H1 (cell line): ENCODE measurements around the gene BTBD9. TPM values are rescaled to one million over a fixed set of nuclear protein-coding genes. Genes with fewer than 3 reads are reported as not detected.
A peak's percentile ranks its signal among the peaks of the same experiment; 100 is the strongest.

Experiments used
- CTCF ChIA-PET: fragments of 300-600 bp; sonication (Branson Sonifier 250); formaldehyde crosslinking; loops from one replicate; lab custom pipeline; 2021; ENCODE audit not compliant: partially characterized antibody; lab: Charles Lee
- POLR2A ChIA-PET: fragments of 300-600 bp; sonication (Branson Sonifier 250); formaldehyde crosslinking; loops from one replicate; lab custom pipeline; 2021; ENCODE audit warnings: inconsistent platforms; ENCODE audit not compliant: partially characterized antibody; lab: Charles Lee
- DNase-seq, 2 experiments: peaks; one replicate each; pipeline versions ENCODE4 v3.0.0 to v3.0.0-alpha.2; 2010 to 2022; ENCODE audit warnings: low spot score in 2 of 2, low read depth in 1 of 2, mixed read lengths in 1 of 2
- FAIRE-seq: peaks from 2 replicates; lab custom pipeline; 2011; peaks lifted over from hg19 to GRCh38; lab: Jason Lieb, UNC
- H2AFZ ChIP-seq: 2 replicates; pipeline ENCODE4 v1.8.1; 2012; ENCODE audit warnings: low read length, inconsistent platforms
- H2AK5ac ChIP-seq: 2 replicates; pipeline ENCODE4 v1.6.1; 2013; ENCODE audit warnings: low read depth, low read length
- H2BK120ac ChIP-seq: replicated peaks from 2 replicates; pipeline ENCODE3; 2013; ENCODE audit warnings: low read depth, low read length, inconsistent platforms
- H2BK12ac ChIP-seq: 2 replicates; pipeline ENCODE4 v1.6.1; 2013; ENCODE audit warnings: low read depth, low read length
- H2BK15ac ChIP-seq: 2 replicates; pipeline ENCODE4 v1.6.1; 2013; ENCODE audit warnings: low read length
- H2BK20ac ChIP-seq: 2 replicates; pipeline ENCODE4 v1.6.1; 2013; ENCODE audit warnings: low read length
- H2BK5ac ChIP-seq: 2 replicates; pipeline ENCODE4 v1.6.1; 2013; ENCODE audit warnings: low read depth, low read length
- H3K14ac ChIP-seq: 2 replicates; pipeline ENCODE4 v1.6.1; 2013; ENCODE audit warnings: inconsistent platforms; ENCODE audit not compliant: insufficient read length
- H3K18ac ChIP-seq: 2 replicates; pipeline ENCODE4 v1.6.1; 2013; ENCODE audit warnings: low read length; ENCODE audit errors: extremely low read depth
- H3K23ac ChIP-seq: 2 replicates; pipeline ENCODE4 v1.6.1; 2013; ENCODE audit warnings: inconsistent platforms; ENCODE audit not compliant: insufficient read length
- H3K23me2 ChIP-seq: 2 replicates; pipeline ENCODE4 v1.6.1; 2013; ENCODE audit warnings: low read depth, low read length
- H3K27ac ChIP-seq: 2 replicates; pipeline ENCODE4 v1.6.1; 2011; ENCODE audit warnings: low read depth, low read length, inconsistent platforms
- H3K27me3 ChIP-seq, 4 experiments: replicated peaks in 1 of 4; 1 replicate in 1 of 4; 2 replicates in 3 of 4; pipeline versions ENCODE4 v1.6.1 to v1.8.1; 2011 to 2013; ENCODE audit warnings: low read length in 3 of 4, mild to moderate bottlenecking in 3 of 4, inconsistent platforms in 2 of 4, mixed read lengths in 2 of 4, moderate library complexity in 1 of 4; ENCODE audit not compliant: control insufficient read depth in 3 of 4, insufficient read depth in 3 of 4; ENCODE audit errors: extremely low read depth in 1 of 4
- H3K36me3 ChIP-seq, 4 experiments: 2 replicates each; pipeline versions ENCODE4 v1.6.1 to v1.8.1; 2011 to 2013; ENCODE audit warnings: mild to moderate bottlenecking in 4 of 4, low read length in 3 of 4, moderate library complexity in 2 of 4, control low read depth in 1 of 4, inconsistent platforms in 1 of 4; ENCODE audit not compliant: insufficient read depth in 4 of 4, control insufficient read depth in 2 of 4
- H3K4ac ChIP-seq: replicated peaks from 2 replicates; pipeline ENCODE3; 2013; ENCODE audit warnings: low read length, low read depth, mixed read lengths, inconsistent platforms; ENCODE audit not compliant: insufficient read length
- H3K4me1 ChIP-seq, 4 experiments: replicated peaks in 1 of 4; 1 replicate in 1 of 4; 2 replicates in 3 of 4; pipeline versions ENCODE4 v1.6.1 to v1.8.1; 2011 to 2013; ENCODE audit warnings: low read length in 3 of 4, inconsistent platforms in 2 of 4, mixed read lengths in 1 of 4; ENCODE audit not compliant: insufficient read depth in 4 of 4, control insufficient read depth in 3 of 4
- H3K4me2 ChIP-seq, 2 experiments: 2 replicates each; pipeline versions ENCODE4 v1.6.1 to v1.8.1; 2011 to 2013; ENCODE audit warnings: low read depth in 2 of 2, low read length in 2 of 2, control low read depth in 1 of 2, inconsistent platforms in 1 of 2, mild to moderate bottlenecking in 1 of 2; ENCODE audit not compliant: insufficient read depth in 1 of 2
- H3K4me3 ChIP-seq, 4 experiments: fragments of 200-600, 300-600 bp in 1 of 4; sonication (generic), shearing (Covaris generic), sonication (Bioruptor Twin) in 1 of 4; 2 replicates each; pipeline versions ENCODE4 v1.5.1 to v1.8.1; 2011 to 2016; ENCODE audit warnings: low read length in 4 of 4, low read depth in 3 of 4, control low read depth in 2 of 4, inconsistent platforms in 2 of 4, mild to moderate bottlenecking in 2 of 4, mixed read lengths in 1 of 4, moderate library complexity in 1 of 4; ENCODE audit not compliant: insufficient read depth in 2 of 4; ENCODE audit errors: extremely low read depth in 1 of 4
- H3K56ac ChIP-seq: replicated peaks from 2 replicates; pipeline ENCODE3; 2013; ENCODE audit warnings: low read depth, mild to moderate bottlenecking, mixed read lengths, low read length, inconsistent platforms; ENCODE audit not compliant: insufficient read length
- H3K79me1 ChIP-seq: 2 replicates; pipeline ENCODE4 v1.6.1; 2013; ENCODE audit warnings: low read depth, low read length, control low read depth
- H3K79me2 ChIP-seq, 2 experiments: 2 replicates each; pipeline versions ENCODE4 v1.6.1 to v1.8.1; 2012 to 2013; ENCODE audit warnings: low read length in 2 of 2, mild to moderate bottlenecking in 2 of 2, inconsistent platforms in 1 of 2; ENCODE audit not compliant: insufficient read depth in 2 of 2, control insufficient read depth in 1 of 2
- H3K9ac ChIP-seq, 4 experiments: replicated peaks in 1 of 4; 1 replicate in 1 of 4; 2 replicates in 3 of 4; pipeline versions ENCODE4 v1.6.1 to v1.8.1; 2011 to 2013; ENCODE audit warnings: low read depth in 3 of 4, low read length in 3 of 4, control low read depth in 2 of 4, mild to moderate bottlenecking in 2 of 4, moderate library complexity in 2 of 4, inconsistent platforms in 1 of 4; ENCODE audit errors: extremely low read depth in 1 of 4
- H3K9me3 ChIP-seq, 2 experiments: 2 replicates each; pipeline versions ENCODE4 v1.6.1 to v1.8.1; 2012 to 2013; ENCODE audit warnings: mild to moderate bottlenecking in 2 of 2, moderate library complexity in 2 of 2, control low read depth in 1 of 2, inconsistent platforms in 1 of 2, low read depth in 1 of 2, low read length in 1 of 2, mixed read lengths in 1 of 2; ENCODE audit not compliant: insufficient read depth in 2 of 2
- H4K20me1 ChIP-seq, 2 experiments: replicated peaks in 1 of 2; 2 replicates each; pipeline versions ENCODE3 to v1.8.1; 2011 to 2013; ENCODE audit warnings: inconsistent platforms in 2 of 2, low read length in 2 of 2, mild to moderate bottlenecking in 1 of 2; ENCODE audit not compliant: insufficient read depth in 2 of 2, control insufficient read depth in 1 of 2
- H4K5ac ChIP-seq: 2 replicates; pipeline ENCODE4 v1.6.1; 2013; ENCODE audit warnings: low read length, low read depth, mixed read lengths, inconsistent platforms; ENCODE audit not compliant: insufficient read length
- H4K8ac ChIP-seq: 2 replicates; pipeline ENCODE4 v1.8.0; 2013; ENCODE audit warnings: mild to moderate bottlenecking, moderate library complexity, low read length, inconsistent platforms; ENCODE audit not compliant: insufficient read depth; ENCODE audit errors: extremely low read depth
- H4K91ac ChIP-seq: replicated peaks from 2 replicates; pipeline ENCODE3; 2013; ENCODE audit warnings: low read length, mixed read lengths, inconsistent platforms; ENCODE audit not compliant: insufficient read length
- TBP ChIP-seq: IDR thresholded peaks from 2 replicates; pipeline ENCODE4 v1.6.1; 2011; ENCODE audit warnings: low read depth, low read length, improper control_type of control experiment
- WGBS, 2 experiments: shearing (Covaris generic) in 1 of 2; methylation state at CpG; one replicate each; pipeline versions ENCODE4 v1.1.6 to v1.1.7; 2013 to 2015; ENCODE audit warnings: low lambda C conversion rate in 2 of 2, mixed read lengths in 2 of 2, inconsistent platforms in 1 of 2, low coverage in 1 of 2, missing lambda C conversion rate in 1 of 2; ENCODE audit not compliant: insufficient replicate concordance in 2 of 2, insufficient coverage in 1 of 2, insufficient read length in 1 of 2; ENCODE audit errors: extremely low coverage in 1 of 2, missing lambda C conversion rate in 1 of 2; 5-methylcytosine and 5-hydroxymethylcytosine counted together
- polyA plus RNA-seq, 7 experiments: library from polyadenylated mRNA; depleted of rRNA in 3 of 7; stranded (reverse) in 5 of 7; unstranded in 2 of 7; fragments of >200 nt in 5 of 7; fragments of 200-250 nt in 2 of 7; gene quantifications; 1 replicate in 5 of 7; 2 replicates in 1 of 7; 4 replicates in 1 of 7; pipeline versions ENCODE4 v1.2.1 to v1.2.3, GENCODE V29; 2011 to 2013; ENCODE audit warnings: missing spikeins in 2 of 7, mixed read lengths in 2 of 7
- total RNA-seq: library from RNA; stranded (reverse); fragmentation: NEBNext Ultra II Directional; extraction: Animal tissue kit (Norgen Biotek cat#: 25700); gene quantifications from 2 replicates; pipeline ENCODE4 v1.2.1, GENCODE V29; 2021

Gene BTBD9
- total and polyA plus RNA-seq, 2 of the 8 experiments (the other 6 are each of a cell fraction or from before 2014, with no cell fraction given), result 0.92 to 4.1 TPM

DNA sequence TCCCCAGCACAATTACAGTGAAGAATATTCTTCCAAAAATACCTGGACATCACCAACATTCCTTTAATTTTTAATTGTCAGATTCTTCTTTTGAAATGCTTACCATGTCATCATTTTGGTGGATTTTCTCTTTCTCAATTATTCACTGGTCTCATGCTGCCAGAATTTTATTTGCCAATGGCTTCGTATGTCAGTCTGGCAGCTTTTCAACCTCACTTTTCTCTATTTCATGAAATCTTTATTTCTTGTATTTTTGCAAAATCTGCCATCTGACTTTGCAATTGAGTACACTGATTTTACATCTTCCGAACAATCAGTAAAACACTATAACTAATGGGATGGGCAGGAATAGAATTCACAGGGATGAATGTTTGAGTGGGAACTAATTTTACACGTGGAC is 84.1 kb downstream of the BTBD9 start:
- DNase-seq (no peak), FAIRE-seq (peak; percentile 24)
- Histone ChIP-seq H3K79me2 (no peaks in the 10 kb centered on the region), H3K79me1 (no peaks in the 10 kb centered on the region), H4K5ac (no peak overlapping the region), H3K18ac (no peak overlapping the region), H3K9ac (no peak overlapping the region), H3K4ac (no peak overlapping the region), H3K4me1 (no peaks in the 10 kb centered on the region), H4K91ac (no peak overlapping the region), H2AFZ (no peak overlapping the region), H3K4me3 (no peak overlapping the region), H2BK20ac (no peak overlapping the region), H3K4me2 (no peak overlapping the region), H3K23me2 (no peaks in the 10 kb centered on the region), H3K27me3 (no peaks in the 10 kb centered on the region), H3K27ac (no peak overlapping the region), H2BK120ac (no peak overlapping the region), H3K14ac (no peak overlapping the region), H2AK5ac (no peak overlapping the region), H4K8ac (no peak overlapping the region), H3K56ac (no peak overlapping the region), H4K20me1 (no peaks in the 10 kb centered on the region), H3K9me3 (no peaks in the 10 kb centered on the region), H3K36me3 (no peaks in the 10 kb centered on the region), H2BK15ac (no peak overlapping the region), H3K23ac (no peak overlapping the region), H2BK12ac (no peak overlapping the region), H2BK5ac (no peak overlapping the region)
- ChIA-PET CTCF (no interaction called here), POLR2A (no interaction called here)
- 94% methylated on average over 3 of the region's 3 CpGs; no CpG with 5 or more reads in 1 of the 2 experiments for WGBS, 2 experiments
- no peak for TF ChIP-seq TBP
